HepG2 (cell line): ENCODE results near the gene ZCCHC24. TPM values are rescaled to one million over a fixed set of nuclear protein-coding genes. Genes with fewer than 3 reads are reported as not detected.

Experiments used
- ATAC-seq: fragments of 200-7000 bp; cut with Tn5 transposase; 3 replicates; pipeline ENCODE4 v1.9.1; 2020; ENCODE audit warnings: mild to moderate bottlenecking, moderate library complexity
- BruUV-seq: library from RNA; stranded (reverse); fragments of 400-500 nt; replicated peaks from 2 replicates; lab custom pipeline; 2021; lab: Mats Ljungman, UMichigan
- CTCF ChIA-PET: fragments of 300-600 bp; formaldehyde crosslinking; extraction: SDS; loops from one replicate; lab custom pipeline; 2021; ENCODE audit warnings: low total read pairs, inconsistent platforms, low intra/inter-chr PET ratio; lab: Yijun Ruan, JAX
- POLR2A ChIA-PET: fragments of 350-600 bp; sonication (Branson Sonifier 250); formaldehyde crosslinking; loops from one replicate; lab custom pipeline; 2020; ENCODE audit warnings: antibody characterized with exemption, inconsistent platforms; lab: Yijun Ruan, JAX
- DNase-seq: peaks from one replicate; pipeline ENCODE4 v3.0.0-alpha.2; 2015; ENCODE audit warnings: low spot score
- FAIRE-seq: peaks from 3 replicates; lab custom pipeline; 2011; peaks lifted over from hg19 to GRCh38; lab: Jason Lieb, UNC
- H2AFZ ChIP-seq: one replicate; pipeline ENCODE4 v1.6.1; 2011; ENCODE audit warnings: low read length, inconsistent platforms
- H3K27ac ChIP-seq: fragments of 300-600 bp; 3 replicates; pipeline ENCODE4 v1.8.0; 2011; ENCODE audit warnings: mixed run types, mild to moderate bottlenecking, mixed read lengths, low read length, inconsistent platforms; ENCODE audit not compliant: insufficient read depth; ENCODE audit errors: extremely low read length
- H3K27me3 ChIP-seq, 2 experiments: fragments of 200-600 bp in 1 of 2; 2 replicates in 1 of 2; 3 replicates in 1 of 2; pipeline versions ENCODE4 v1.6.0 to v1.8.0; 2011; ENCODE audit warnings: low read length in 2 of 2, mild to moderate bottlenecking in 2 of 2, moderate library complexity in 2 of 2, inconsistent platforms in 1 of 2; ENCODE audit not compliant: insufficient read depth in 2 of 2, control insufficient read depth in 1 of 2
- H3K36me3 ChIP-seq, 2 experiments: fragments of 200-600 bp in 1 of 2; replicated peaks in 1 of 2; 2 replicates in 1 of 2; 3 replicates in 1 of 2; pipeline versions ENCODE4 v1.5.1 to v1.8.0; 2011; ENCODE audit warnings: low read length in 2 of 2, inconsistent platforms in 1 of 2; ENCODE audit not compliant: insufficient read depth in 2 of 2, control insufficient read depth in 1 of 2
- H3K4me1 ChIP-seq: 2 replicates; pipeline ENCODE4 v1.5.1; 2012; ENCODE audit warnings: low read length, inconsistent platforms; ENCODE audit not compliant: insufficient read depth
- H3K4me2 ChIP-seq: 2 replicates; pipeline ENCODE4 v1.6.0; 2011; ENCODE audit warnings: low read depth, low read length, inconsistent platforms
- H3K4me3 ChIP-seq, 3 experiments: fragments of 200-600 bp in 1 of 3; sonication (generic), shearing (Covaris generic) in 1 of 3; replicated peaks in 1 of 3; 2 replicates each; pipeline ENCODE4 v1.5.1; 2011 to 2016; ENCODE audit warnings: low read length in 3 of 3, inconsistent platforms in 2 of 3, low read depth in 2 of 3, mild to moderate bottlenecking in 2 of 3, control low read depth in 1 of 3, mixed read lengths in 1 of 3; ENCODE audit not compliant: insufficient read depth in 1 of 3
- H3K79me2 ChIP-seq: one replicate; pipeline ENCODE4 v1.6.1; 2011; ENCODE audit warnings: low read length, inconsistent platforms; ENCODE audit not compliant: insufficient read depth
- H3K9ac ChIP-seq: 2 replicates; pipeline ENCODE4 v1.6.0; 2011; ENCODE audit warnings: mild to moderate bottlenecking, low read depth, low read length, inconsistent platforms; ENCODE audit not compliant: insufficient read depth
- H3K9me3 ChIP-seq: 2 replicates; pipeline ENCODE4 v1.5.1; 2012; ENCODE audit warnings: mild to moderate bottlenecking, low read length
- H4K20me1 ChIP-seq: 2 replicates; pipeline ENCODE4 v1.6.0; 2011; ENCODE audit warnings: inconsistent platforms, mild to moderate bottlenecking, low read length, moderate library complexity; ENCODE audit not compliant: insufficient read depth
- AGO2 ChIP-seq: fragments of 200-400 bp; formaldehyde crosslinking; optimal IDR thresholded peaks from 2 replicates; pipeline ENCODE3; 2017; ENCODE audit warnings: mild to moderate bottlenecking, low read depth, low read length, moderate library complexity
- BHLHE40 ChIP-seq: IDR thresholded peaks from 2 replicates; pipeline ENCODE4 v1.6.1; 2011; ENCODE audit warnings: low read length, improper control_type of control experiment
- HMG20B ChIP-seq: conservative IDR thresholded peaks from 2 replicates; pipeline ENCODE4 v1.6.1; 2016; ENCODE audit warnings: missing genetic modification reagents, missing compliant biosample characterization
- JUNB ChIP-seq: sonication (generic); formaldehyde crosslinking; IDR thresholded peaks from 2 replicates; pipeline ENCODE4 v1.8.0; 2022; ENCODE audit warnings: missing genetic modification reagents, mild to moderate bottlenecking, borderline replicate concordance
- MLLT10 ChIP-seq: sonication (generic); formaldehyde crosslinking; IDR thresholded peaks from 2 replicates; pipeline ENCODE4 v1.4.0; 2020; ENCODE audit warnings: missing genetic modification reagents
- MZF1 ChIP-seq: sonication (generic); formaldehyde crosslinking; IDR thresholded peaks from 2 replicates; pipeline ENCODE4 v1.8.1; 2023; ENCODE audit warnings: mild to moderate bottlenecking, missing genetic modification reagents, borderline replicate concordance
- PPARG ChIP-seq: conservative IDR thresholded peaks from 2 replicates; pipeline ENCODE4 v1.6.1; 2016; ENCODE audit warnings: missing biosample characterization, missing genetic modification reagents
- RBM39 ChIP-seq: fragments of 200-400 bp; formaldehyde crosslinking; IDR thresholded peaks from one replicate; pipeline ENCODE4 v1.6.1; 2018; ENCODE audit warnings: antibody characterized with exemption, mild to moderate bottlenecking, low read depth, low read length; ENCODE audit not compliant: poor library complexity, severe bottlenecking
- WIZ ChIP-seq: sonication (generic); formaldehyde crosslinking; IDR thresholded peaks from 2 replicates; pipeline ENCODE4 v1.5.1; 2020; ENCODE audit warnings: mild to moderate bottlenecking, missing genetic modification reagents
- ZNF292 ChIP-seq: sonication (generic); formaldehyde crosslinking; IDR thresholded peaks from 2 replicates; pipeline ENCODE4 v1.8.1; 2022; ENCODE audit warnings: mild to moderate bottlenecking, low read depth, missing genetic modification reagents, borderline replicate concordance
- ZNF333 ChIP-seq: sonication (generic); formaldehyde crosslinking; IDR thresholded peaks from 2 replicates; pipeline ENCODE4 v1.4.0; 2020; ENCODE audit warnings: mild to moderate bottlenecking, missing genetic modification reagents, borderline replicate concordance
- WGBS: methylation state at CpG from one replicate; pipeline ENCODE4 v1.1.6; 2017; ENCODE audit warnings: low lambda C conversion rate; 5-methylcytosine and 5-hydroxymethylcytosine counted together
- in situ Hi-C: cut with HindIII; loops from 2 replicates; pipeline ENCODE4 v1.10.0; 2017; ENCODE audit warnings: low pct_unique_long_range_greater_than_20kb; ENCODE audit not compliant: extremely low pct_ligation_motif_present
- intact Hi-C: fragments of 100-400 bp; cut with micrococcal nuclease; formaldehyde crosslinking; loops from one replicate; pipeline ENCODE4 v1.10.0; 2022; ENCODE audit not compliant: unreplicated experiment
- polyA plus RNA-seq, 8 experiments: library from polyadenylated mRNA; depleted of rRNA in 3 of 8; stranded (reverse) in 7 of 8; unstranded in 1 of 8; fragments of >200 nt; fragmentation: Illumina TruSeq in 4 of 8; extraction: Trizol in 4 of 8; gene quantifications; 2 replicates each; pipeline versions ENCODE4 v1.2.1 to v1.2.3, GENCODE V29; 2011 to 2016; ENCODE audit warnings: low read depth in 4 of 8, missing spikeins in 1 of 8, mixed read lengths in 1 of 8; ENCODE audit not compliant: insufficient read depth in 1 of 8
- total RNA-seq, 5 experiments: library from RNA; depleted of rRNA; stranded (reverse); fragments of >200 nt; fragmentation: Illumina TruSeq; extraction: Trizol; gene quantifications; 2 replicates each; pipeline ENCODE4 v1.2.3, GENCODE V29; 2016; ENCODE audit warnings: low read depth in 1 of 5
- TF ChIP-seq, protein P1 (sequence below): sonication (generic); formaldehyde crosslinking; IDR thresholded peaks from 2 replicates; pipeline ENCODE4 v1.4.0; 2020; ENCODE audit warnings: missing genetic modification reagents
- TF ChIP-seq, protein P2 (sequence below): sonication (generic); formaldehyde crosslinking; IDR thresholded peaks from 2 replicates; pipeline ENCODE4 v1.4.0; 2020; ENCODE audit warnings: missing genetic modification reagents

The ZCCHC24 gene
- total and polyA plus RNA-seq, 2 of the 13 experiments (the other 11 are each of a cell fraction or from before 2014, with no cell fraction given) = 3.1 to 7.9 TPM

DNA sequence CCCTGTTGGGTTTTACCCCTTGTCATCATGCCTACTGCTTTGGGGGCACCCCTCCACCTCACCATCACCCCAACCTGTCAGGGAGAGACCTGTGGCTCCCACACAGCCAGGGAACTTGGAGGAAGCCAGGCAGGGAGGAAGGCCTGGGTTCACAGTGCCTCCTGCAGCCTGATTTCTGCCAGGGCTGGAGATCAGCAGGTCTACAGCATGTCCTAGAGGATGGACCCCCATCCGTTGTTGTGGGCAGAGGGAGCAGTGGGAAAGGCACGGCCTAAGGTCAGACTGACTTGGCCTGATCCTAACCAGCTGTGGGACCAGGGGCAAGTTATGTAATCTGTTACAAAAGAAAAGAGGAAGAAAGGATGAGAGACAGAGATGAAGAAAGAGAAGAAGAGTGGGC is 28.2 kb downstream of the ZCCHC24 start:
- H3K4me3 ChIP-seq = no peak overlapping the region
- POLR2A ChIA-PET = no interaction called here
- ATAC-seq = no peak
- intact Hi-C loops = no loop called here
- TF ChIP-seq HMG20B (CRISPR knock-in tag) = no peak
- no peak for TF ChIP-seq BHLHE40
- no peak for TF ChIP-seq RBM39
- TF ChIP-seq ZNF333 (CRISPR knock-in tag) = no peak
- no peak for TF ChIP-seq JUNB (CRISPR knock-in tag)
- TF ChIP-seq, protein P1, sequence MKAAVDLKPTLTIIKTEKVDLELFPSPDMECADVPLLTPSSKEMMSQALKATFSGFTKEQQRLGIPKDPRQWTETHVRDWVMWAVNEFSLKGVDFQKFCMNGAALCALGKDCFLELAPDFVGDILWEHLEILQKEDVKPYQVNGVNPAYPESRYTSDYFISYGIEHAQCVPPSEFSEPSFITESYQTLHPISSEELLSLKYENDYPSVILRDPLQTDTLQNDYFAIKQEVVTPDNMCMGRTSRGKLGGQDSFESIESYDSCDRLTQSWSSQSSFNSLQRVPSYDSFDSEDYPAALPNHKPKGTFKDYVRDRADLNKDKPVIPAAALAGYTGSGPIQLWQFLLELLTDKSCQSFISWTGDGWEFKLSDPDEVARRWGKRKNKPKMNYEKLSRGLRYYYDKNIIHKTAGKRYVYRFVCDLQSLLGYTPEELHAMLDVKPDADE = no peak
- TF ChIP-seq AGO2 = no peak
- TF ChIP-seq, protein P2, sequence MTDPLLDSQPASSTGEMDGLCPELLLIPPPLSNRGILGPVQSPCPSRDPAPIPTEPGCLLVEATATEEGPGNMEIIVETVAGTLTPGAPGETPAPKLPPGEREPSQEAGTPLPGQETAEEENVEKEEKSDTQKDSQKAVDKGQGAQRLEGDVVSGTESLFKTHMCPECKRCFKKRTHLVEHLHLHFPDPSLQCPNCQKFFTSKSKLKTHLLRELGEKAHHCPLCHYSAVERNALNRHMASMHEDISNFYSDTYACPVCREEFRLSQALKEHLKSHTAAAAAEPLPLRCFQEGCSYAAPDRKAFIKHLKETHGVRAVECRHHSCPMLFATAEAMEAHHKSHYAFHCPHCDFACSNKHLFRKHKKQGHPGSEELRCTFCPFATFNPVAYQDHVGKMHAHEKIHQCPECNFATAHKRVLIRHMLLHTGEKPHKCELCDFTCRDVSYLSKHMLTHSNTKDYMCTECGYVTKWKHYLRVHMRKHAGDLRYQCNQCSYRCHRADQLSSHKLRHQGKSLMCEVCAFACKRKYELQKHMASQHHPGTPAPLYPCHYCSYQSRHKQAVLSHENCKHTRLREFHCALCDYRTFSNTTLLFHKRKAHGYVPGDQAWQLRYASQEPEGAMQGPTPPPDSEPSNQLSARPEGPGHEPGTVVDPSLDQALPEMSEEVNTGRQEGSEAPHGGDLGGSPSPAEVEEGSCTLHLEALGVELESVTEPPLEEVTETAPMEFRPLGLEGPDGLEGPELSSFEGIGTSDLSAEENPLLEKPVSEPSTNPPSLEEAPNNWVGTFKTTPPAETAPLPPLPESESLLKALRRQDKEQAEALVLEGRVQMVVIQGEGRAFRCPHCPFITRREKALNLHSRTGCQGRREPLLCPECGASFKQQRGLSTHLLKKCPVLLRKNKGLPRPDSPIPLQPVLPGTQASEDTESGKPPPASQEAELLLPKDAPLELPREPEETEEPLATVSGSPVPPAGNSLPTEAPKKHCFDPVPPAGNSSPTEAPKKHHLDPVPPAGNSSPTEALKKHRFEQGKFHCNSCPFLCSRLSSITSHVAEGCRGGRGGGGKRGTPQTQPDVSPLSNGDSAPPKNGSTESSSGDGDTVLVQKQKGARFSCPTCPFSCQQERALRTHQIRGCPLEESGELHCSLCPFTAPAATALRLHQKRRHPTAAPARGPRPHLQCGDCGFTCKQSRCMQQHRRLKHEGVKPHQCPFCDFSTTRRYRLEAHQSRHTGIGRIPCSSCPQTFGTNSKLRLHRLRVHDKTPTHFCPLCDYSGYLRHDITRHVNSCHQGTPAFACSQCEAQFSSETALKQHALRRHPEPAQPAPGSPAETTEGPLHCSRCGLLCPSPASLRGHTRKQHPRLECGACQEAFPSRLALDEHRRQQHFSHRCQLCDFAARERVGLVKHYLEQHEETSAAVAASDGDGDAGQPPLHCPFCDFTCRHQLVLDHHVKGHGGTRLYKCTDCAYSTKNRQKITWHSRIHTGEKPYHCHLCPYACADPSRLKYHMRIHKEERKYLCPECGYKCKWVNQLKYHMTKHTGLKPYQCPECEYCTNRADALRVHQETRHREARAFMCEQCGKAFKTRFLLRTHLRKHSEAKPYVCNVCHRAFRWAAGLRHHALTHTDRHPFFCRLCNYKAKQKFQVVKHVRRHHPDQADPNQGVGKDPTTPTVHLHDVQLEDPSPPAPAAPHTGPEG = no peak
- no peak for TF ChIP-seq PPARG
- TF ChIP-seq WIZ (CRISPR knock-in tag) = no peak
- TF ChIP-seq ZNF292 (CRISPR knock-in tag) = no peak
- no peak for TF ChIP-seq MZF1
- no peak for TF ChIP-seq MLLT10 (CRISPR knock-in tag)
- TF ChIP-seq, all 625 proteins: peak for 0
- Histone ChIP-seq H4K20me1 (no peaks in the 10 kb centered on the region), H3K9me3 (no peaks in the 10 kb centered on the region), H3K4me2 (no peak overlapping the region), H3K36me3 (no peaks in the 10 kb centered on the region; a peak in 1 of 5 replicates), H3K79me2 (no peaks in the 10 kb centered on the region), H3K27me3 (no peaks in the 10 kb centered on the region), H3K9ac (no peak overlapping the region), H3K4me1 (peaks cover 11% of the 10 kb centered on the region), H2AFZ (no peak overlapping the region), H3K27ac (no peak overlapping the region)
- no TSS peak for BruUV-seq
- CTCF ChIA-PET = no interaction called here
- in situ Hi-C loops = no loop called here
- DNase-seq (no peak), FAIRE-seq (no peak)
- 97% methylated on average over 2 of the region's 2 CpGs for WGBS
